Limb (tissue), 2 donors: ENCODE measurements around the gene PELI3.

Experiments used
- DNase-seq, 2 donors: peaks; one replicate each; pipeline ENCODE4 v3.0.0-alpha.2; 2016; ENCODE audit errors: extremely low spot score in 2 of 2

The PELI3 gene

DNA sequence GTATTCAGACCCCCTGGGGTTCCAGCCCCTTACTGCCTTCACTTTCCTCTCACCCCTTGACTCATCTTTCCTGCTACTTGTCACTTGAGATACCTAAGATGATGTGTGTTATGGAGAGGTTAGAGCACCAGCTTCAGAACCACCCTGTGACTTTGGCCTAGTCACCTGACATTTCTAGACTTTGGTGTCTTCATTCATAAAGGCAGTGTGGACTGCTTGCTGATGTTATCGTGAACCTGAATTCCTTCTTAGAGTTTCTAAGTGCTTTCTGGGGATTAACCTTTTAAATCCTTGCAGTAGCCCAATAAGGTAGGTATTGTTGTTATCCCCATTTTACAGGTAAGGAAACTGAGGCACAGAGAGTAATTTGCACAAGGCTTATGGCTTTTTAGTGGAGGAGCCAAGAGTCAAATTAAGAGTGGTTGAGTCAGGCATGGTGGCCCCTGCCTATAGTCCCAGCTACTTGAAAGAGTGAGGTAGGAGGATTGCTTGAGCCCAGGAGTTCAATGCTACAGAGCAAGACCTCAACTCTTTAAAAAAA lies 38.6 kb downstream of the PELI3 start:
- no peak for DNase-seq

DNA sequence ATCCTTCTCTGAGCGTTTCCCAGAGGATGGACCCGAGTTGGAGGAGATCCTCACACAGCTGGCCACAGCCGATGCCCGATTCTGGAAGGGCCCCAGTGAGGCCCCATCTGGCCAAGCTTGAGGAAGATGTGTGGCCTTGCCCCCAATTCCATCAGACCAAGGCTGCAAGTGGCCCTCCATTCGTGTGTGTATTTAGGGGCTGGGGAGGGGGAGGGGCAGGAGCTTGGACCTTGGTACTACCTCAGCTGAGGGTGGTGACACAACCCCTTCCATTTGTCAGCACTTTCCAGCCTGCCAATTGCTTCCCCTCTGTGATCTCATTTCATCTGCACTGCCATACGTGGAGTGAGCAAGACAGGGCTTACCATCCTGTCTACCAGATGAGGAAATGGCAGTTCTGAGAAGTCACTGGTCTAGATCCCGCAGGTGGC lies 42.4 kb downstream of the PELI3 start:
- DNase-seq, result peak in 1 of 2 donors; percentile 3

DNA sequence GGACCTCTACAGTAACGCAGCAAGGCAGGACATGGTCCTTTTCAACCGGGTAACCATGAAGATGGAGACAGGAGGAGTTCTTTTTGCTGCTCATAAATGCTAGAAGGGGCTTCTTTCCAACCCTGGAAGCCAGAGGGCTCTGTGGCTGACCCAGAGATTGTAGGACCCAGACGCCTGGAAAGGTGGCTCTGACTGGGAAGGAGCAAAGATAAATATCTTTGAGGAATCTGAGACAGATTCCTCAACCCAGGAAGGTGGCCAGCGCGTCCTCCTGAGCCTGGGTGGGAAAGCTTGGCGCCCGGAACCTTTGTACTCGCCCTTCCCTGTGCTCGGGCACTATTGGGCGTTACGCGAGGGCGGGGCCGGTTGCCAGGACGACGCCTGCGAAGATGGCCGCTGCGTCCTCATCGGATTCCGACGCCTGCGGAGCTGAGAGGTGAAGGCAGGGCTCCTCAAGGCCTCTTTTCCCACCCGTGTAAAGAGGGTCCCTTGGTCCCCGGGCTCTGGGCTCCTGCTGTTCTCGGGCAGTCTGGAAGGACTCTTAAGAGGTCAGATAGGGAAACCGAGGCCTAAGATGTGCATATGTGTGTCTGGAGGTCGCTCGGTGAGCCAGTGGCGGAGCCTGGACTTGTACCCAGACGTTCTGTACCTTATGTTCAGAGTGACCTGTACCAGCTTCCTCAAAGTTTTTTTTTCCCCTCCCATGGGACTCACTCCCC lies 43.7 kb downstream of the PELI3 start, which contains the start of gene BBS1:
TSS of gene BBS1 (plus strand) at position 365 of the 719 bp plus-strand sequence. CDS start at position 390, 25 bp downstream.
- peak; percentile 79 to 93 for DNase-seq

DNA sequence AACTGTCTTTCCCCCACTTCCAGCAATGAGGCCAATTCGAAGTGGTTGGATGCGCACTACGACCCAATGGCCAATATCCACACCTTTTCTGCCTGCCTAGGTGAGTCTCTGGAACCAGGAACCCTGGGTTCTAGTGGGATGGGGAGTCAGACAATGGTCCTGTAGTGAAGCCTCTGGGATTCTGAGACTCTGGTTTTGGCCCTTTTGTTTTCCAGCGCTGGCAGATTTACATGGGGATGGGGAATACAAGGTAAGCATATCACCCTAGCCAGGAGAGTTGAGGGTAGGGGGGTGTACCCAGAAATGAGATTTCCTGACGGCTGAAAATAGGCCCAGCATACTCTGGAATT lies 44.3 kb downstream of the PELI3 start:
- no peak for DNase-seq

DNA sequence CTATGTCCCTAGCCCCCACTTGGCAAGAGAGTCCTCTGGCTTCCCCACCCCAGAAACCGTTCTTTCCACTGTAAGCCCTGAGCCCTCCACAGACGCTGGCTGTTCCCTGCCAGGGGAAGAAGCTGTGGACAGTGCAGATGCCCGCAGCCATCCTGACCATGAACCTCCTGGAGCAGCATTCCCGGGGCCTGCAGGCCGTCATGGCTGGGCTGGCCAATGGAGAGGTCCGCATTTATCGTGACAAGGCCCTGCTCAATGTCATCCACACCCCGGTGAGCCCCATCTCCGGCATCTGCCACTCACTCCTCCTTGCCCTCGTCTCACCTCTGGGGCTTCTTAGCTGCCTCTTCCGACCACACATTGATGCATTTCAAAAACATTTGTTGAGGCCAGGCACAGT lies 56.9 kb downstream of the PELI3 start:
- no peak for DNase-seq

DNA sequence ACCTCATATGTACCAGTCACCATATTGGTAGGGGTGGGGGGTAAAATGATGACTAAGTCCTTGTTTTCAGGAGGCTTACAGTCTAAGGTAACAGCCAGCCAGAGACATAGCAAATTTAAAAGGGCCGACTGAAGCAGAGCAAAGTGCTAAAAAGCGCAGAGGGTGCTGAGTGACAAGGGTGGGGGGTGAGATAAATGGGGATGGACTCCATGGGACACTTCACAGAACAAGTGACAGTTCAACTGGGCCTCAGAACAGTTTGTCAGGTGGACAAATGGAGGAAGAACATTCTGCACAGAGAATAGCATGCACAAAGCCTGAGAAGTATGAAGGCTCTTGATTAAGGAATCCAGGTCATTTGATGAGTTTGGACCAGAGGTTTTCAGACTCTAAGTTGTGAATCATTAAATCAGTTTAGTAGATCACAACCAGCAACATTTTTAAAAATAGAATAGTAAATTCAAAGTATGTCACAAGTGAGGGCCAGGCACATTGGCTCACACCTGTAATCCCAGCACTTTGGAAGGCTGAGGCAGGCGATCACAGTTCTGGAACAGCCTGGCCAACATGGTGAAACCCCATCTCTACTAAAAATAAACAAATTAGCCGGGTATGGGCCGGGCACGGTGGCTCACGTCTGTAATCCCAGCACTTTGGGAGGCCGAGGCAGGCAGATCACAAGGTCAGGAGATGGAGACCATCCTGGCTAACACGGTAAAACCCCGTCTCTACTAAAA lies 57.8 kb downstream of the PELI3 start:
- DNase-seq, result no peak
